HL-60 (cell line): ENCODE measurements around the gene SASH3.

Source experiments
- POLR2AphosphoS5 ChIP-seq: IDR thresholded peaks from 2 replicates; pipeline ENCODE4 v1.6.1; 2012; ENCODE audit warnings: low read depth
- TF ChIP-seq, protein P1 (sequence below): IDR thresholded peaks from one replicate; pipeline ENCODE4 v1.5.1; 2011; ENCODE audit warnings: low read length, control low read depth, inconsistent platforms; ENCODE audit not compliant: insufficient read depth
- TF ChIP-seq, protein P2 (sequence below): IDR thresholded peaks from 2 replicates; pipeline ENCODE4 v1.6.1; 2012; ENCODE audit warnings: low read depth; ENCODE audit not compliant: insufficient replicate concordance

DNA sequence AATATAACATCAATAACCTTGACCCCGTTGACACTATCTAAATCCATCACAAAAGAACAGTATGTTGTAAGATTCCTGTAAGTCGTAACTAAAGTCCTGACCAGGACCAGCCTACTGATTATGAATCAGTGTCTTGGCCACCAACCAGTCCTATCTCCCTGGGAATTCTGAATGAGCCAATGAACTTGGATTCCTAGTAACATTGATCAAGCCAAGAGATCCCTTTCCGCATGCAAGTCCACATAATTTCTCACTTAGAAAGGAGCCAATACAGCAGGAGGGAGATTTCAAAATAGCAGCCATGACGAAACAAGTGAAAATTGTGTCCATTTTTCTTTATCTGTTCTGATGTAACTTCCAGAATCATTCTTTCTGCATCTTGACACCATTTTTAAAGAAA, 31.4 kb upstream of the SASH3 start:
- TF ChIP-seq, protein P1, sequence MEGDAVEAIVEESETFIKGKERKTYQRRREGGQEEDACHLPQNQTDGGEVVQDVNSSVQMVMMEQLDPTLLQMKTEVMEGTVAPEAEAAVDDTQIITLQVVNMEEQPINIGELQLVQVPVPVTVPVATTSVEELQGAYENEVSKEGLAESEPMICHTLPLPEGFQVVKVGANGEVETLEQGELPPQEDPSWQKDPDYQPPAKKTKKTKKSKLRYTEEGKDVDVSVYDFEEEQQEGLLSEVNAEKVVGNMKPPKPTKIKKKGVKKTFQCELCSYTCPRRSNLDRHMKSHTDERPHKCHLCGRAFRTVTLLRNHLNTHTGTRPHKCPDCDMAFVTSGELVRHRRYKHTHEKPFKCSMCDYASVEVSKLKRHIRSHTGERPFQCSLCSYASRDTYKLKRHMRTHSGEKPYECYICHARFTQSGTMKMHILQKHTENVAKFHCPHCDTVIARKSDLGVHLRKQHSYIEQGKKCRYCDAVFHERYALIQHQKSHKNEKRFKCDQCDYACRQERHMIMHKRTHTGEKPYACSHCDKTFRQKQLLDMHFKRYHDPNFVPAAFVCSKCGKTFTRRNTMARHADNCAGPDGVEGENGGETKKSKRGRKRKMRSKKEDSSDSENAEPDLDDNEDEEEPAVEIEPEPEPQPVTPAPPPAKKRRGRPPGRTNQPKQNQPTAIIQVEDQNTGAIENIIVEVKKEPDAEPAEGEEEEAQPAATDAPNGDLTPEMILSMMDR: no peak
- TF ChIP-seq, protein P2, sequence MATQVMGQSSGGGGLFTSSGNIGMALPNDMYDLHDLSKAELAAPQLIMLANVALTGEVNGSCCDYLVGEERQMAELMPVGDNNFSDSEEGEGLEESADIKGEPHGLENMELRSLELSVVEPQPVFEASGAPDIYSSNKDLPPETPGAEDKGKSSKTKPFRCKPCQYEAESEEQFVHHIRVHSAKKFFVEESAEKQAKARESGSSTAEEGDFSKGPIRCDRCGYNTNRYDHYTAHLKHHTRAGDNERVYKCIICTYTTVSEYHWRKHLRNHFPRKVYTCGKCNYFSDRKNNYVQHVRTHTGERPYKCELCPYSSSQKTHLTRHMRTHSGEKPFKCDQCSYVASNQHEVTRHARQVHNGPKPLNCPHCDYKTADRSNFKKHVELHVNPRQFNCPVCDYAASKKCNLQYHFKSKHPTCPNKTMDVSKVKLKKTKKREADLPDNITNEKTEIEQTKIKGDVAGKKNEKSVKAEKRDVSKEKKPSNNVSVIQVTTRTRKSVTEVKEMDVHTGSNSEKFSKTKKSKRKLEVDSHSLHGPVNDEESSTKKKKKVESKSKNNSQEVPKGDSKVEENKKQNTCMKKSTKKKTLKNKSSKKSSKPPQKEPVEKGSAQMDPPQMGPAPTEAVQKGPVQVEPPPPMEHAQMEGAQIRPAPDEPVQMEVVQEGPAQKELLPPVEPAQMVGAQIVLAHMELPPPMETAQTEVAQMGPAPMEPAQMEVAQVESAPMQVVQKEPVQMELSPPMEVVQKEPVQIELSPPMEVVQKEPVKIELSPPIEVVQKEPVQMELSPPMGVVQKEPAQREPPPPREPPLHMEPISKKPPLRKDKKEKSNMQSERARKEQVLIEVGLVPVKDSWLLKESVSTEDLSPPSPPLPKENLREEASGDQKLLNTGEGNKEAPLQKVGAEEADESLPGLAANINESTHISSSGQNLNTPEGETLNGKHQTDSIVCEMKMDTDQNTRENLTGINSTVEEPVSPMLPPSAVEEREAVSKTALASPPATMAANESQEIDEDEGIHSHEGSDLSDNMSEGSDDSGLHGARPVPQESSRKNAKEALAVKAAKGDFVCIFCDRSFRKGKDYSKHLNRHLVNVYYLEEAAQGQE: no peak
- TF ChIP-seq POLR2AphosphoS5: no peak
